Measurements from ENCODE around the gene VWF.

GRCh38 chr12:6083601-6084000, 40.9 kb downstream of the VWF start:
- TF ChIP-seq CTCF (IDR thresholded peaks at IDR 0.05; ENCODE audit: extremely low read depth in 1 of 2, insufficient read depth in 1 of 2, low read depth in 1 of 2, low read length in 2 of 2) (no peak), GATA2 (IDR thresholded peaks at IDR 0.05; ENCODE audit: insufficient read depth, insufficient read length, low read depth, low read length) (no peak), EZH2 (IDR thresholded peaks at IDR 0.05; ENCODE audit: borderline replicate concordance, low read depth, low read length, severe bottlenecking) (no peak)

All from endothelial cell of umbilical vein (primary cell).